Ishikawa (cell line): ENCODE results near the gene HTR2B.

Source experiments
- FOXM1 ChIP-seq: IDR thresholded peaks from 2 replicates; pipeline ENCODE4 v1.6.1; 2012; ENCODE audit warnings: low read depth, borderline replicate concordance
- NFIC ChIP-seq: IDR thresholded peaks from 2 replicates; pipeline ENCODE4 v1.6.1; 2012
- RAD21 ChIP-seq: IDR thresholded peaks from 2 replicates; pipeline ENCODE4 v1.6.1; 2012; ENCODE audit warnings: low read depth
- TAF1 ChIP-seq: IDR thresholded peaks from 2 replicates; pipeline ENCODE4 v1.6.1; 2012; ENCODE audit warnings: low read depth, mild to moderate bottlenecking
- TEAD4 ChIP-seq: IDR thresholded peaks from 2 replicates; pipeline ENCODE4 v1.6.1; 2012
- YY1 ChIP-seq: IDR thresholded peaks from 2 replicates; pipeline ENCODE4 v1.6.1; 2012; ENCODE audit warnings: low read depth
- ZBTB7A ChIP-seq: IDR thresholded peaks from 2 replicates; pipeline ENCODE4 v1.6.1; 2012; ENCODE audit warnings: low read depth
- TF ChIP-seq, protein P1 (sequence below): IDR thresholded peaks from 2 replicates; pipeline ENCODE4 v1.6.1; 2012; ENCODE audit warnings: low read depth, mild to moderate bottlenecking
- TF ChIP-seq, protein P2 (sequence below): IDR thresholded peaks from 2 replicates; pipeline ENCODE4 v1.6.1; 2012

Gene HTR2B

GRCh38 chr2:231059756-231060155, 65.1 kb downstream of the HTR2B start:
- TF ChIP-seq, protein P1, sequence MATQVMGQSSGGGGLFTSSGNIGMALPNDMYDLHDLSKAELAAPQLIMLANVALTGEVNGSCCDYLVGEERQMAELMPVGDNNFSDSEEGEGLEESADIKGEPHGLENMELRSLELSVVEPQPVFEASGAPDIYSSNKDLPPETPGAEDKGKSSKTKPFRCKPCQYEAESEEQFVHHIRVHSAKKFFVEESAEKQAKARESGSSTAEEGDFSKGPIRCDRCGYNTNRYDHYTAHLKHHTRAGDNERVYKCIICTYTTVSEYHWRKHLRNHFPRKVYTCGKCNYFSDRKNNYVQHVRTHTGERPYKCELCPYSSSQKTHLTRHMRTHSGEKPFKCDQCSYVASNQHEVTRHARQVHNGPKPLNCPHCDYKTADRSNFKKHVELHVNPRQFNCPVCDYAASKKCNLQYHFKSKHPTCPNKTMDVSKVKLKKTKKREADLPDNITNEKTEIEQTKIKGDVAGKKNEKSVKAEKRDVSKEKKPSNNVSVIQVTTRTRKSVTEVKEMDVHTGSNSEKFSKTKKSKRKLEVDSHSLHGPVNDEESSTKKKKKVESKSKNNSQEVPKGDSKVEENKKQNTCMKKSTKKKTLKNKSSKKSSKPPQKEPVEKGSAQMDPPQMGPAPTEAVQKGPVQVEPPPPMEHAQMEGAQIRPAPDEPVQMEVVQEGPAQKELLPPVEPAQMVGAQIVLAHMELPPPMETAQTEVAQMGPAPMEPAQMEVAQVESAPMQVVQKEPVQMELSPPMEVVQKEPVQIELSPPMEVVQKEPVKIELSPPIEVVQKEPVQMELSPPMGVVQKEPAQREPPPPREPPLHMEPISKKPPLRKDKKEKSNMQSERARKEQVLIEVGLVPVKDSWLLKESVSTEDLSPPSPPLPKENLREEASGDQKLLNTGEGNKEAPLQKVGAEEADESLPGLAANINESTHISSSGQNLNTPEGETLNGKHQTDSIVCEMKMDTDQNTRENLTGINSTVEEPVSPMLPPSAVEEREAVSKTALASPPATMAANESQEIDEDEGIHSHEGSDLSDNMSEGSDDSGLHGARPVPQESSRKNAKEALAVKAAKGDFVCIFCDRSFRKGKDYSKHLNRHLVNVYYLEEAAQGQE: no peak

DNA sequence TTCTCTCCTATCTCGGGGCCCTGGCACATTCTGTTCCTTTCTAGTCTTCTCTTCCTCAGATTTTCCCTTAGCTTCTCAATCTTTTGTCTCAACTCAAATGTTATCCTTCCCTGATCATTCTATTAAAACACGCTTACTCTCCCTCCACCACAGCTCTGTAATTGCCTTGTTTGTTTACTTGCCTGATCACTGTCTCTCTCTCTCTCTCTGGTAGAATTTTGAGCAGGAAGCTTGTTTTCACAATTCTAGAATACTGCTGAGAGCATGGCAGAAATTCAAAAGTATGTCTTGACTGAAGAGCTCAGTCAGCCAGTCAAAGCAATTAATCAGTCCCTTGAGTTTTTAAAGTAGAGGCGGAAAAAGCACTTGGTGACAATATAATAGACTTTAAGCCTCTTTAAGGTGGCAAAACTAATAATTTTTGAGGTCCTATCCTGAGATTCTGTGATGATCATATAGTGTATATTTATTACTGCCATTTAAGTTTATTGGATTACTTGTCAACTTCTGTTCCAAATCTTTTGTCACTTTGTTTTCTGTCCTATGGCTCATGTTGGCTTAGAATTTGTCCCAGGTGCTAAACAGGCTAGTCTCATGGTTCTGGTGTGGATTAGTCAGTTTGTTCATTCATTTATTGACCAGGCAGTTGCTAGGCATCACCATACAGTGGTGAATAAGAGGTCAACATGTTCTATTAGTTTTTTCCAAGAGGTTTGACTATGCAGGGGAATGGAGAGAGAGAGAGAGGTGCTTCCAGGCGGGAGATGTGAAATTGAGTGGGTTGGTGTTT, 65.9 kb downstream of the HTR2B start:
- TF ChIP-seq RAD21 (no peak), NFIC (no peak), YY1 (no peak), TEAD4 (no peak), ZBTB7A (no peak), TAF1 (no peak), FOXM1 (no peak)
- TF ChIP-seq, protein P2, sequence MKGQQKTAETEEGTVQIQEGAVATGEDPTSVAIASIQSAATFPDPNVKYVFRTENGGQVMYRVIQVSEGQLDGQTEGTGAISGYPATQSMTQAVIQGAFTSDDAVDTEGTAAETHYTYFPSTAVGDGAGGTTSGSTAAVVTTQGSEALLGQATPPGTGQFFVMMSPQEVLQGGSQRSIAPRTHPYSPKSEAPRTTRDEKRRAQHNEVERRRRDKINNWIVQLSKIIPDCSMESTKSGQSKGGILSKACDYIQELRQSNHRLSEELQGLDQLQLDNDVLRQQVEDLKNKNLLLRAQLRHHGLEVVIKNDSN: no peak
